ENCODE results near the gene ZHX3.
A peak's percentile ranks its signal among the peaks of the same experiment; 100 is the strongest.

Gene ZHX3

DNA sequence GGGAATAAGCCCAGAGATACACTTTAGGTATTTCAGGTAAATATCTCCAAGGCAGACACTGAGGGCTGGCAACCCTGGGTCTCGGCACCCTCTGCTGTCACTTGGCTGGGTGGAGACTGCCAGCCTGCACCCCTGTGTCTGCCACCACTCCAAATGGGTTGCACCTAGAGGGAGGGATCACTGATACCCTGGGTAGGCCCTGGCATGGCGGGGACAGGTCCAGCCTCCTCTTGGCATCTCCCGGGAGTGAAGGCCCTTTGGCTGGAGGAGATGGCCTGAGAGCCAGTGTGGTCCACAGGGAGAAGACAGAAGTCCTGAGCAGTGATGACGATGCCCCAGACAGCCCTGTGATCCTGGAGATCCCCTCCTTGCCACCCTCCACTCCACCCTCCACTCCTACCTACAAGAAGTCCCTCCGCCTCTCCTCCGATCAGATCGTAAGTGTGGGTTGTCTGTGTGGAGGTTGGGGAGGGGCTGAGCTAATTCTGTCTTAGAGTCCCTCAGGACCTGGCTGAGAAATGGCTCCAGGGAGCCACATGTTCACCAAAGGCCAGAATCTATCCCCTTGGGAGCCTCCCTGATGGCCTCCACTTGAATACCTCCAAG lies 38.2 kb upstream of the ZHX3 start:
- DNase-seq (ENCODE audit: low spot score), result no peak
- no peak for TF ChIP-seq CTCF (conservative IDR thresholded peaks at IDR 0.05; ENCODE audit: low read depth)
- ChIA-PET POLR2A (ENCODE audit: low non-redundant PET) (no interaction called here), CTCF (interaction anchor here (0.5 to 1.3 kb wide), 2 partner anchors 14 to 16 kb away, joined by 3 to 5 read pairs; no protein-coding TSS in a partner anchor)
- H3K27ac ChIP-seq, result peak overlapping the region; percentile 1; the same call in 1 of the 2 replicates

- no peak for DNase-seq (ENCODE audit: low spot score)
- CTCF ChIA-PET, result interaction anchor here (1.3 kb wide), 1 partner anchor 15 kb away, joined by 5 read pairs; no protein-coding TSS in a partner anchor
- POLR2A ChIA-PET (ENCODE audit: low non-redundant PET), result no interaction called here
- no peak for TF ChIP-seq CTCF (conservative IDR thresholded peaks at IDR 0.05; ENCODE audit: low read depth)
- H3K27ac ChIP-seq, result no peak overlapping the region
Measured at GRCh38 chr20:41355192-41355591, 37.7 kb upstream of the ZHX3 start.

- no peak for DNase-seq (ENCODE audit: low spot score)
- H3K27ac ChIP-seq, result no peak overlapping the region
- CTCF ChIA-PET, result interaction anchor here (0.7 kb wide), 1 partner anchor 181 kb away, joined by 3 read pairs; no protein-coding TSS in a partner anchor
- POLR2A ChIA-PET (ENCODE audit: low non-redundant PET), result no interaction called here
- TF ChIP-seq CTCF (conservative IDR thresholded peaks at IDR 0.05; ENCODE audit: low read depth), result no peak
Measured at GRCh38 chr20:41353530-41353929, 36.0 kb upstream of the ZHX3 start.

DNA sequence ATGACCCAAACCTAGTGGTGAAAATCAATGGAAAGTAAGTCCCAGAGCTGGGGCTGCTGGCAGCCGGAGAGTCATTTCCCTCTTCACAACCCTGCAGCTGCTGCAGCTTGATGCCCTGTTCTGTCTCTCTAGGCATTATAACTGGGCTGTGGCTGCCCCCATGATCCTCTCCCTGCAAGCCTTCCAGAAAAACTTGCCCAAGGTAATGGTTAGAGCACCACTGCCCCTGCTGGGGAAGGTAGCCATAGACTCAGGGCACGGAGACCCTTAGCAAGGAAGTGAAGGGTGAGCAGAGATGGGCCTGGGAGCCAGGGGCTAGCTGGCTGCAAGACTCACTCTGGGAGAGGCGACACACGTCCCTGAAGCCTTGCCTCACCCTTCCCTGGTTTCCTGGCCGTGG lies 35.1 kb upstream of the ZHX3 start:
- CTCF ChIA-PET, result no interaction called here
- POLR2A ChIA-PET (ENCODE audit: low non-redundant PET), result no interaction called here
- H3K27ac ChIP-seq, result no peak overlapping the region
- no peak for DNase-seq (ENCODE audit: low spot score)
- no peak for TF ChIP-seq CTCF (conservative IDR thresholded peaks at IDR 0.05; ENCODE audit: low read depth)

- no peak overlapping the region for H3K27ac ChIP-seq
- TF ChIP-seq CTCF (conservative IDR thresholded peaks at IDR 0.05; ENCODE audit: low read depth), result no peak
- POLR2A ChIA-PET (ENCODE audit: low non-redundant PET), result no interaction called here
- no peak for DNase-seq (ENCODE audit: low spot score)
- CTCF ChIA-PET, result no interaction called here
Measured at GRCh38 chr20:41352106-41352505, 34.6 kb upstream of the ZHX3 start.

DNA sequence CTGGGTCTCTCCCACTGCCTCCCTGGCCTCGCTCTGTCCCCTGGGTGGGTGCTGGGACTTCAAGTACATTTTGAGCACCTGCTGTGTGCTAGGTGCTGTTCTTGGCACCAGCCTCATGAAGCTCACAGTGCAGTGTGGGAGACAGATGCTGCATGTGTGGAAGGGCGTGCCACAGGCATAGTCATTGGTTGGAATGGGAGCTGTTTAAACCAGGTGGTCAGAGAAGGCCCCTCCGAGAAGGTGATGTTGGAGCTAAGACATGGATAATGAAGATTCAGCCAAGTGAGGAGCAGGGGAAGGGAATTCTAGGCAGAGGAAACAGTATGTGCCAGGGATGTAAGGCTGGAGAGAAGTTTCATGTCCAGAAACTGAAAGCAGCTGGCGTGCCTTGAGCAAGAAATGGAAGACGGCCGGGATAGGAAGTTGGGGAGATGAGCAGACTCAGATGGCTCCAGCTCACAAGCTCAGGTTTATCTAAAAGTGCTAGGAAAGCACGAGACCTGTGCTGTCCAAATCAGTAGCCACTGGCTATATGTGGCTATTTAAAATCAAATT lies 33.0 kb upstream of the ZHX3 start:
- CTCF ChIA-PET, result interaction anchor here (0.6 to 1.5 kb wide), 8 partner anchors 10 to 1421 kb away, joined by 3 to 4 read pairs (median 3); partner anchors contain the start of gene LPIN3
- no peak for DNase-seq (ENCODE audit: low spot score)
- POLR2A ChIA-PET (ENCODE audit: low non-redundant PET), result no interaction called here

More for the DNA sequence above, 33.0 kb upstream of the ZHX3 start:
- no peak overlapping the region for H3K27ac ChIP-seq
- TF ChIP-seq CTCF (conservative IDR thresholded peaks at IDR 0.05; ENCODE audit: low read depth), result no peak
